Thoracic aorta (tissue), 2 donors: ENCODE measurements around the gene SLC25A20. TPM values are rescaled to one million over a fixed set of nuclear protein-coding genes. Genes with fewer than 3 reads are reported as not detected.

ENCODE experiments used
- ATAC-seq: fragments of 150-250 bp; one replicate; pipeline ENCODE4 v1.8.0; 2017; ENCODE audit warnings: low read depth; ENCODE audit not compliant: insufficient number of reproducible peaks, low FRiP score
- DNase-seq: peaks from one replicate; pipeline ENCODE4 v3.0.0-alpha.2; 2020; ENCODE audit warnings: low spot score
- H3K27ac ChIP-seq, 2 donors: fragments of 200-600 bp; sonication (generic); 1 replicate in 1 of 2; 2 replicates in 1 of 2; pipeline ENCODE4 v1.5.1; 2016; ENCODE audit warnings: mild to moderate bottlenecking in 2 of 2, moderate library complexity in 2 of 2
- H3K27me3 ChIP-seq: fragments of 200-600 bp; sonication (generic); replicated peaks from 2 replicates; pipeline ENCODE4 v1.6.0; 2016; ENCODE audit warnings: mild to moderate bottlenecking; ENCODE audit not compliant: insufficient read depth
- H3K36me3 ChIP-seq: fragments of 200-600 bp; sonication (generic); one replicate; pipeline ENCODE4 v1.5.1; 2016
- H3K4me1 ChIP-seq, 2 donors: fragments of 200-600 bp; sonication (generic); 1 replicate in 1 of 2; 2 replicates in 1 of 2; pipeline versions ENCODE4 v1.5.1 to v1.6.0; 2016; ENCODE audit warnings: low read depth in 2 of 2, mild to moderate bottlenecking in 1 of 2; ENCODE audit not compliant: control insufficient read depth in 1 of 2
- H3K4me3 ChIP-seq: fragments of 200-600 bp; sonication (generic); 2 replicates; pipeline ENCODE4 v1.5.1; 2016; ENCODE audit warnings: mild to moderate bottlenecking
- H3K9me3 ChIP-seq: fragments of 200-600 bp; sonication (generic); 2 replicates; pipeline ENCODE4 v1.5.1; 2016
- CTCF ChIP-seq: fragments of 200-600 bp; sonication (generic); IDR thresholded peaks from one replicate; pipeline ENCODE4 v1.5.1; 2019; ENCODE audit warnings: antibody characterized with exemption
- total RNA-seq, 2 donors: library from RNA; depleted of rRNA; stranded (reverse); fragments of >200 nt; gene quantifications; one replicate each; pipeline versions ENCODE4 v1.1.0 to v1.2.3, GENCODE V29; 2016

Gene SLC25A20
- total RNA-seq, result 10 to 100 TPM; 12.3 to 27.1 TPM

GRCh38 chr3:48898383-48899234 is at the start of gene SLC25A20:
Gene SLC25A20, minus strand, starts transcription at chr3:48898882. Its CDS starts 88 bp downstream, at chr3:48898794.
- no peak for TF ChIP-seq CTCF
- H3K27me3 ChIP-seq, result no peaks in the 10 kb centered on the region
- DNase-seq (peak; percentile 52), ATAC-seq (peak; percentile 57)
- H3K9me3 ChIP-seq, result no peaks in the 10 kb centered on the region
- H3K4me1 ChIP-seq, result peaks cover 10 to 20% of the 10 kb centered on the region in 2 donors
- no peaks in the 10 kb centered on the region for H3K36me3 ChIP-seq
- peak within 1 kb of the TSS; percentile 83 for H3K4me3 ChIP-seq
- peak within 1 kb of the TSS; percentile 45 to 63 for H3K27ac ChIP-seq

- H3K9me3 ChIP-seq, result no peaks in the 10 kb centered on the region
- DNase-seq (no peak), ATAC-seq (no peak)
- H3K4me1 ChIP-seq, result peaks cover 0 to 21% of the 10 kb centered on the region in 2 donors
- H3K36me3 ChIP-seq, result peaks cover 6% of the 10 kb centered on the region
- H3K27me3 ChIP-seq, result no peaks in the 10 kb centered on the region
- no peak overlapping the region for H3K4me3 ChIP-seq
- no peak overlapping the region for H3K27ac ChIP-seq
- TF ChIP-seq CTCF, result no peak
Observed at GRCh38 chr3:48945891-48946549, 47.3 kb upstream of the SLC25A20 start.

- no peak overlapping the region for H3K4me3 ChIP-seq
- H3K4me1 ChIP-seq, result peaks cover 0 to 21% of the 10 kb centered on the region in 2 donors
- H3K36me3 ChIP-seq, result peaks cover 6% of the 10 kb centered on the region
- DNase-seq (no peak), ATAC-seq (no peak)
- no peaks in the 10 kb centered on the region for H3K9me3 ChIP-seq
- H3K27ac ChIP-seq, result no peak overlapping the region
- TF ChIP-seq CTCF, result no peak
- no peaks in the 10 kb centered on the region for H3K27me3 ChIP-seq
Observed at GRCh38 chr3:48945432-48945831, 46.8 kb upstream of the SLC25A20 start.

GRCh38 chr3:48938689-48939088 is 40.0 kb upstream of the SLC25A20 start:
- ATAC-seq, result no peak
- no peaks in the 10 kb centered on the region for H3K4me1 ChIP-seq
- no peak for TF ChIP-seq CTCF
- no peaks in the 10 kb centered on the region for H3K27me3 ChIP-seq
- no peaks in the 10 kb centered on the region for H3K9me3 ChIP-seq
- no peak overlapping the region for H3K27ac ChIP-seq
- H3K36me3 ChIP-seq, result peaks cover 6% of the 10 kb centered on the region
- H3K4me3 ChIP-seq, result no peak overlapping the region
- no peak for DNase-seq

- no peak for ATAC-seq
- peaks cover 4% of the 10 kb centered on the region for H3K36me3 ChIP-seq
Observed at GRCh38 chr3:48938156-48938555, 39.5 kb upstream of the SLC25A20 start.

More at GRCh38 chr3:48938156-48938555, 39.5 kb upstream of the SLC25A20 start:
- no peak for DNase-seq
- Histone ChIP-seq H3K27ac (no peak overlapping the region), H3K9me3 (no peaks in the 10 kb centered on the region), H3K4me1 (no peaks in the 10 kb centered on the region), H3K4me3 (no peak overlapping the region), H3K27me3 (no peaks in the 10 kb centered on the region)
- no peak for TF ChIP-seq CTCF
